A549 (cell line): Measurements from ENCODE around the gene TUBB6. TPM values are rescaled to one million over a fixed set of nuclear protein-coding genes. Genes with fewer than 3 reads are reported as not detected.

Experiments used
- ATAC-seq, 2 experiments: fragments of 200-7000 bp in 1 of 2; fragments of >200 bp in 1 of 2; cut with Nextera tagmentation in 1 of 2; cut with Tn5 transposase in 1 of 2; 3 replicates each; pipeline versions ENCODE4 v1.8.0 to v1.9.1; 2018 to 2020; ENCODE audit warnings: mild to moderate bottlenecking in 1 of 2, moderate library complexity in 1 of 2
- CTCF ChIA-PET: fragments of 300-600 bp; sonication (Branson Sonifier 250); formaldehyde crosslinking; extraction: SDS; loops from one replicate; lab custom pipeline; 2021; ENCODE audit warnings: antibody characterized with exemption, inconsistent platforms; lab: Yijun Ruan, JAX
- POLR2A ChIA-PET: fragments of 350-600 bp; formaldehyde crosslinking; extraction: SDS; loops from one replicate; lab custom pipeline; 2021; ENCODE audit warnings: antibody characterized with exemption, inconsistent platforms; lab: Yijun Ruan, JAX
- DNase-seq, 2 experiments: peaks; one replicate each; pipeline versions ENCODE4 v3.0.0 to v3.0.0-alpha.2; 2011 to 2016; ENCODE audit warnings: low read depth in 1 of 2, low spot score in 1 of 2
- FAIRE-seq: peaks from 2 replicates; lab custom pipeline; 2011; peaks lifted over from hg19 to GRCh38; lab: Jason Lieb, UNC
- H3K27ac ChIP-seq, 2 experiments: fragments of >200 bp; sonication (Bioruptor Twin); formaldehyde crosslinking; 3 replicates each; pipeline ENCODE4 v1.5.1; 2016 to 2017
- H3K4me1 ChIP-seq: fragments of >200 bp; sonication (Bioruptor Twin); formaldehyde crosslinking; 3 replicates; pipeline ENCODE4 v1.6.1; 2016
- H3K4me2 ChIP-seq: fragments of >200 bp; sonication (Bioruptor Twin); formaldehyde crosslinking; 3 replicates; pipeline ENCODE4 v1.6.1; 2016
- H3K4me3 ChIP-seq: fragments of >200 bp; sonication (Bioruptor Twin); formaldehyde crosslinking; 3 replicates; pipeline ENCODE4 v1.5.1; 2016
- H3K9me3 ChIP-seq: fragments of >200 bp; sonication (Bioruptor Twin); formaldehyde crosslinking; 3 replicates; pipeline ENCODE4 v1.6.1; 2016
- BHLHE40 ChIP-seq: IDR thresholded peaks from 2 replicates; pipeline ENCODE4 v1.6.1; 2012; ENCODE audit warnings: low read depth, low read length, inconsistent platforms
- CBX8 ChIP-seq: fragments of 200-600 bp; sonication (generic); IDR thresholded peaks from 2 replicates; pipeline ENCODE4 v1.6.1; 2016
- CTCF ChIP-seq: fragments of >200 bp; sonication (Bioruptor Twin); formaldehyde crosslinking; IDR thresholded peaks from 3 replicates; pipeline ENCODE4 v1.5.1; 2016
- ELK1 ChIP-seq: fragments of 150-350 bp; IDR thresholded peaks from 2 replicates; pipeline ENCODE4 v1.6.1; 2014; ENCODE audit warnings: low read depth, mild to moderate bottlenecking, low read length
- ESRRA ChIP-seq: fragments of 150-350 bp; IDR thresholded peaks from 2 replicates; pipeline ENCODE4 v1.6.1; 2014; ENCODE audit warnings: mild to moderate bottlenecking, low read length, borderline replicate concordance
- FOSL2 ChIP-seq, 2 experiments: fragments of 450-650 bp in 1 of 2; fragments of >200 bp in 1 of 2; sonication (Bioruptor Twin) in 1 of 2; formaldehyde crosslinking; IDR thresholded peaks; 2 replicates each; pipeline versions ENCODE4 v1.5.0 to v1.6.1; 2016 to 2020; ENCODE audit warnings: mild to moderate bottlenecking in 1 of 2, moderate library complexity in 1 of 2
- FOXS1 ChIP-seq: fragments of 250-450 bp; sonication (Bioruptor Pico); IDR thresholded peaks from 2 replicates; pipeline ENCODE4 v1.5.0; 2020; ENCODE audit warnings: mild to moderate bottlenecking, moderate library complexity
- GATA3 ChIP-seq: IDR thresholded peaks from 2 replicates; pipeline ENCODE4 v1.6.1; 2012; ENCODE audit warnings: borderline replicate concordance
- HMGXB4 ChIP-seq: fragments of 250-450 bp; sonication (Bioruptor Pico); IDR thresholded peaks from 2 replicates; pipeline ENCODE4 v1.5.0; 2021; ENCODE audit warnings: mild to moderate bottlenecking, moderate library complexity, borderline replicate concordance
- HOXA7 ChIP-seq: fragments of 250-450 bp; sonication (Bioruptor Pico); IDR thresholded peaks from 2 replicates; pipeline ENCODE4 v1.5.0; 2020; ENCODE audit warnings: mild to moderate bottlenecking, moderate library complexity
- JUN ChIP-seq, 2 experiments: fragments of >200 bp; sonication (Bioruptor Twin); formaldehyde crosslinking; IDR thresholded peaks; 2 replicates in 1 of 2; 3 replicates in 1 of 2; pipeline ENCODE4 v1.6.1; 2016 to 2017
- KDM1A ChIP-seq: fragments of 200-600 bp; sonication (generic); IDR thresholded peaks from 2 replicates; pipeline ENCODE4 v1.6.1; 2016; ENCODE audit warnings: low read depth, mild to moderate bottlenecking
- KDM5A ChIP-seq: fragments of 200-600 bp; sonication (generic); IDR thresholded peaks from 2 replicates; pipeline ENCODE4 v1.6.1; 2016; ENCODE audit warnings: antibody characterized with exemption, mild to moderate bottlenecking
- MAFK ChIP-seq: fragments of 450-650 bp; IDR thresholded peaks from 2 replicates; pipeline ENCODE4 v1.6.1; 2014; ENCODE audit not compliant: partially characterized antibody
- MYC ChIP-seq: IDR thresholded peaks from 2 replicates; pipeline ENCODE4 v1.6.1; 2012; ENCODE audit warnings: mild to moderate bottlenecking, inconsistent platforms, low read length, improper control_type of control experiment, borderline replicate concordance
- NFE2L2 ChIP-seq: fragments of 150-350 bp; conservative IDR thresholded peaks from 2 replicates; pipeline ENCODE4 v1.6.1; 2014; ENCODE audit warnings: low read length
- POLR2A ChIP-seq: IDR thresholded peaks from 2 replicates; pipeline ENCODE4 v1.6.1; 2012; ENCODE audit warnings: mild to moderate bottlenecking, low read length
- RARB ChIP-seq: fragments of 250-450 bp; sonication (Bioruptor Pico); IDR thresholded peaks from 2 replicates; pipeline ENCODE4 v1.8.0; 2021; ENCODE audit warnings: mild to moderate bottlenecking, moderate library complexity
- RNF2 ChIP-seq: fragments of 200-600 bp; sonication (generic); IDR thresholded peaks from 2 replicates; pipeline ENCODE4 v1.6.1; 2016; ENCODE audit warnings: low read depth, mild to moderate bottlenecking, antibody characterized with exemption, moderate library complexity, borderline replicate concordance
- SMC3 ChIP-seq: fragments of >200 bp; sonication (Bioruptor Twin); formaldehyde crosslinking; IDR thresholded peaks from 3 replicates; pipeline ENCODE4 v1.6.1; 2018; ENCODE audit warnings: inconsistent platforms
- ZFP36 ChIP-seq: fragments of 450-650 bp; IDR thresholded peaks from 2 replicates; pipeline ENCODE4 v1.6.1; 2014; ENCODE audit warnings: borderline replicate concordance; ENCODE audit not compliant: partially characterized antibody
- ZSCAN20 ChIP-seq: fragments of 250-450 bp; sonication (Bioruptor Pico); IDR thresholded peaks from 2 replicates; pipeline ENCODE4 v1.8.0; 2022; ENCODE audit warnings: mild to moderate bottlenecking, moderate library complexity
- WGBS: methylation state at CpG from one replicate; pipeline ENCODE4 v1.1.6; 2017; ENCODE audit errors: missing lambda C conversion rate; 5-methylcytosine and 5-hydroxymethylcytosine counted together
- polyA minus RNA-seq: library from RNA; depleted of rRNA, polyadenylated mRNA; stranded (reverse); fragments of >200 nt; gene quantifications from 2 replicates; pipeline ENCODE4 v1.2.3, GENCODE V29; 2011; rRNA and poly(A)+ RNA removed
- polyA plus RNA-seq, 4 experiments: library from polyadenylated mRNA; depleted of rRNA in 3 of 4; stranded (reverse); fragments of >200 nt; fragmentation: RNase III in 1 of 4; extraction: RNeasy Plus Mini Kit Qiagen cat#74134 plus additional on column Dnase treatment in 1 of 4; gene quantifications; 2 replicates in 3 of 4; 3 replicates in 1 of 4; pipeline ENCODE4 v1.2.3, GENCODE V29; 2011 to 2017
- TF ChIP-seq, protein P1 (sequence below): fragments of >200 bp; sonication (Bioruptor Twin); formaldehyde crosslinking; IDR thresholded peaks from 2 replicates; pipeline ENCODE4 v1.6.1; 2016
- TF ChIP-seq, protein P2 (sequence below): fragments of >200 bp; sonication (Bioruptor Twin); formaldehyde crosslinking; IDR thresholded peaks from 3 replicates; pipeline ENCODE4 v1.6.1; 2016
- TF ChIP-seq, protein P3 (sequence below): fragments of 450-650 bp; IDR thresholded peaks from 2 replicates; pipeline ENCODE4 v1.6.1; 2014; ENCODE audit warnings: antibody characterized with exemption

The TUBB6 gene
- polyA plus RNA-seq (2011; rRNA removed) (83.7 and 88.5 TPM in 2 replicates), polyA plus RNA-seq (2017; fragmentation: RNase III; extraction: RNeasy Plus Mini Kit Qiagen cat#74134 plus additional on column Dnase treatment) (235 to 259 TPM (median 235 TPM) in 3 replicates), polyA minus RNA-seq (81.7 and 95.6 TPM in 2 replicates)
- 359 and 471 TPM in 2 replicates for polyA plus RNA-seq (2012; cell fraction: cytosol; rRNA removed)
- 409 and 668 TPM in 2 replicates for polyA plus RNA-seq (2012; cell fraction: nucleus; rRNA removed)

- Histone ChIP-seq H3K9me3 (peaks cover 20% of the 10 kb centered on the region), H3K4me1 (peaks cover 11% of the 10 kb centered on the region), H3K27ac (peak within 1 kb of the TSS; percentile 82 to 99), H3K4me2 (peak within 1 kb of the TSS; percentile 85), H3K4me3 (peak within 1 kb of the TSS; percentile 62)
- DNase-seq (peak; percentile 24 to 38), FAIRE-seq (no peak), ATAC-seq (peak; percentile 71 to 73)
- peak; percentile 57 to 85; a peak in 2 of 5 replicates for TF ChIP-seq JUN (IDR thresholded peaks at IDR 0.05)
- TF ChIP-seq, protein P1, sequence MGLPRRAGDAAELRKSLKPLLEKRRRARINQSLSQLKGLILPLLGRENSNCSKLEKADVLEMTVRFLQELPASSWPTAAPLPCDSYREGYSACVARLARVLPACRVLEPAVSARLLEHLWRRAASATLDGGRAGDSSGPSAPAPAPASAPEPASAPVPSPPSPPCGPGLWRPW, result no peak
- TF ChIP-seq BHLHE40, result no peak
- TF ChIP-seq MAFK, result no peak
- TF ChIP-seq KDM1A, result no peak
- no peak for TF ChIP-seq SMC3
- TF ChIP-seq CBX8, result no peak
- TF ChIP-seq HMGXB4 (CRISPR knock-in tag), result no peak
- TF ChIP-seq RNF2, result no peak
- no peak for TF ChIP-seq ESRRA
- TF ChIP-seq POLR2A, result peak; percentile 81
- TF ChIP-seq FOSL2 (IDR thresholded peaks at IDR 0.05), result no peak
- TF ChIP-seq FOSL2 (CRISPR knock-in tag; IDR thresholded peaks at IDR 0.05), result no peak
- no peak for TF ChIP-seq ELK1
- no peak for TF ChIP-seq FOXS1 (CRISPR knock-in tag)
- TF ChIP-seq HOXA7 (CRISPR knock-in tag), result no peak
- TF ChIP-seq, protein P2, sequence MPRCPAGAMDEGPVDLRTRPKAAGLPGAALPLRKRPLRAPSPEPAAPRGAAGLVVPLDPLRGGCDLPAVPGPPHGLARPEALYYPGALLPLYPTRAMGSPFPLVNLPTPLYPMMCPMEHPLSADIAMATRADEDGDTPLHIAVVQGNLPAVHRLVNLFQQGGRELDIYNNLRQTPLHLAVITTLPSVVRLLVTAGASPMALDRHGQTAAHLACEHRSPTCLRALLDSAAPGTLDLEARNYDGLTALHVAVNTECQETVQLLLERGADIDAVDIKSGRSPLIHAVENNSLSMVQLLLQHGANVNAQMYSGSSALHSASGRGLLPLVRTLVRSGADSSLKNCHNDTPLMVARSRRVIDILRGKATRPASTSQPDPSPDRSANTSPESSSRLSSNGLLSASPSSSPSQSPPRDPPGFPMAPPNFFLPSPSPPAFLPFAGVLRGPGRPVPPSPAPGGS, result peak; percentile 53; the same call in 2 of the 3 replicates
- TF ChIP-seq NFE2L2, result no peak
- 71% methylated on average over 3 of the region's 88 CpGs for WGBS
- ChIA-PET CTCF (interaction anchor here (1.6 to 3.8 kb wide), 3 partner anchors 20 to 37 kb away, joined by 3 to 18 read pairs (median 7); no protein-coding TSS in a partner anchor), POLR2A (interaction anchor here (0.5 to 2.4 kb wide), 3 partner anchors 20 to 35 kb away, joined by 3 to 8 read pairs (median 8); no protein-coding TSS in a partner anchor)
These were observed at the start of gene TUBB6 for GRCh38 chr18:12307701-12308385. TSS of gene TUBB6 (plus strand) at chr18:12308241. CDS start at chr18:12308293, 52 bp downstream.

GRCh38 chr18:12258719-12259705, 49.0 kb upstream of the TUBB6 start:
- Histone ChIP-seq H3K27ac (no peak overlapping the region), H3K4me3 (no peak overlapping the region), H3K9me3 (no peaks in the 10 kb centered on the region), H3K4me2 (no peak overlapping the region), H3K4me1 (no peaks in the 10 kb centered on the region)
- FAIRE-seq (no peak), ATAC-seq (no peak), DNase-seq (no peak)
- POLR2A ChIA-PET, result no interaction called here
- CTCF ChIA-PET, result interaction anchor here (1.2 to 4.2 kb wide), 2 partner anchors 12 to 13 kb away, joined by 4 to 30 read pairs; no protein-coding TSS in a partner anchor
- WGBS, result 67% methylated on average over 17 of the region's 29 CpGs
- TF ChIP-seq, protein P3, sequence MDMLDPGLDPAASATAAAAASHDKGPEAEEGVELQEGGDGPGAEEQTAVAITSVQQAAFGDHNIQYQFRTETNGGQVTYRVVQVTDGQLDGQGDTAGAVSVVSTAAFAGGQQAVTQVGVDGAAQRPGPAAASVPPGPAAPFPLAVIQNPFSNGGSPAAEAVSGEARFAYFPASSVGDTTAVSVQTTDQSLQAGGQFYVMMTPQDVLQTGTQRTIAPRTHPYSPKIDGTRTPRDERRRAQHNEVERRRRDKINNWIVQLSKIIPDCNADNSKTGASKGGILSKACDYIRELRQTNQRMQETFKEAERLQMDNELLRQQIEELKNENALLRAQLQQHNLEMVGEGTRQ, result no peak
- TF ChIP-seq GATA3, result no peak
- no peak for TF ChIP-seq KDM5A
- TF ChIP-seq MAFK, result no peak
- TF ChIP-seq, protein P1, result no peak
- TF ChIP-seq SMC3, result no peak
- TF ChIP-seq ZFP36, result no peak
- TF ChIP-seq NFE2L2, result no peak
- TF ChIP-seq CTCF, result no peak
- TF ChIP-seq ZSCAN20, result no peak
- TF ChIP-seq CBX8, result no peak
- no peak for TF ChIP-seq RARB (CRISPR knock-in tag)
- no peak for TF ChIP-seq MYC
